Breast epithelium (tissue), 3 donors: ENCODE data around the gene LGALS7.

ENCODE experiments used
- CTCF ChIP-seq, 3 donors: fragments of 450-650 bp; IDR thresholded peaks; one replicate each; pipeline ENCODE4 v1.5.1; 2016 to 2017; ENCODE audit warnings: antibody characterized with exemption in 3 of 3, mild to moderate bottlenecking in 3 of 3, moderate library complexity in 3 of 3
- POLR2A ChIP-seq: fragments of 450-650 bp; IDR thresholded peaks from one replicate; pipeline ENCODE4 v1.6.1; 2016; ENCODE audit warnings: antibody characterized with exemption, mild to moderate bottlenecking, moderate library complexity

GRCh38 chr19:38773469-38774177 lies at the start of gene LGALS7:
- TF ChIP-seq CTCF (IDR thresholded peaks at IDR 0.05): no peak
- no peak for TF ChIP-seq POLR2A
